H1 (cell line): Measurements from ENCODE around the gene MACROD2. TPM values are rescaled to one million over a fixed set of nuclear protein-coding genes. Genes with fewer than 3 reads are reported as not detected.

ENCODE experiments used
- CTCF ChIA-PET: fragments of 300-600 bp; sonication (Branson Sonifier 250); formaldehyde crosslinking; loops from one replicate; lab custom pipeline; 2021; ENCODE audit not compliant: partially characterized antibody; lab: Charles Lee
- POLR2A ChIA-PET: fragments of 300-600 bp; sonication (Branson Sonifier 250); formaldehyde crosslinking; loops from one replicate; lab custom pipeline; 2021; ENCODE audit warnings: inconsistent platforms; ENCODE audit not compliant: partially characterized antibody; lab: Charles Lee
- DNase-seq, 2 experiments: peaks; one replicate each; pipeline versions ENCODE4 v3.0.0 to v3.0.0-alpha.2; 2010 to 2022; ENCODE audit warnings: low spot score in 2 of 2, low read depth in 1 of 2, mixed read lengths in 1 of 2
- FAIRE-seq: peaks from 2 replicates; lab custom pipeline; 2011; peaks lifted over from hg19 to GRCh38; lab: Jason Lieb, UNC
- H2AFZ ChIP-seq: 2 replicates; pipeline ENCODE4 v1.8.1; 2012; ENCODE audit warnings: low read length, inconsistent platforms
- H2AK5ac ChIP-seq: 2 replicates; pipeline ENCODE4 v1.6.1; 2013; ENCODE audit warnings: low read depth, low read length
- H2BK120ac ChIP-seq: replicated peaks from 2 replicates; pipeline ENCODE3; 2013; ENCODE audit warnings: low read depth, low read length, inconsistent platforms
- H2BK12ac ChIP-seq: 2 replicates; pipeline ENCODE4 v1.6.1; 2013; ENCODE audit warnings: low read depth, low read length
- H2BK15ac ChIP-seq: 2 replicates; pipeline ENCODE4 v1.6.1; 2013; ENCODE audit warnings: low read length
- H2BK20ac ChIP-seq: 2 replicates; pipeline ENCODE4 v1.6.1; 2013; ENCODE audit warnings: low read length
- H2BK5ac ChIP-seq: 2 replicates; pipeline ENCODE4 v1.6.1; 2013; ENCODE audit warnings: low read depth, low read length
- H3K14ac ChIP-seq: 2 replicates; pipeline ENCODE4 v1.6.1; 2013; ENCODE audit warnings: inconsistent platforms; ENCODE audit not compliant: insufficient read length
- H3K18ac ChIP-seq: 2 replicates; pipeline ENCODE4 v1.6.1; 2013; ENCODE audit warnings: low read length; ENCODE audit errors: extremely low read depth
- H3K23ac ChIP-seq: 2 replicates; pipeline ENCODE4 v1.6.1; 2013; ENCODE audit warnings: inconsistent platforms; ENCODE audit not compliant: insufficient read length
- H3K23me2 ChIP-seq: 2 replicates; pipeline ENCODE4 v1.6.1; 2013; ENCODE audit warnings: low read depth, low read length
- H3K27ac ChIP-seq: 2 replicates; pipeline ENCODE4 v1.6.1; 2011; ENCODE audit warnings: low read depth, low read length, inconsistent platforms
- H3K27me3 ChIP-seq, 4 experiments: replicated peaks in 1 of 4; 1 replicate in 1 of 4; 2 replicates in 3 of 4; pipeline versions ENCODE4 v1.6.1 to v1.8.1; 2011 to 2013; ENCODE audit warnings: low read length in 3 of 4, mild to moderate bottlenecking in 3 of 4, inconsistent platforms in 2 of 4, mixed read lengths in 2 of 4, moderate library complexity in 1 of 4; ENCODE audit not compliant: control insufficient read depth in 3 of 4, insufficient read depth in 3 of 4; ENCODE audit errors: extremely low read depth in 1 of 4
- H3K36me3 ChIP-seq, 4 experiments: 2 replicates each; pipeline versions ENCODE4 v1.6.1 to v1.8.1; 2011 to 2013; ENCODE audit warnings: mild to moderate bottlenecking in 4 of 4, low read length in 3 of 4, moderate library complexity in 2 of 4, control low read depth in 1 of 4, inconsistent platforms in 1 of 4; ENCODE audit not compliant: insufficient read depth in 4 of 4, control insufficient read depth in 2 of 4
- H3K4ac ChIP-seq: replicated peaks from 2 replicates; pipeline ENCODE3; 2013; ENCODE audit warnings: low read length, low read depth, mixed read lengths, inconsistent platforms; ENCODE audit not compliant: insufficient read length
- H3K4me1 ChIP-seq, 4 experiments: replicated peaks in 1 of 4; 1 replicate in 1 of 4; 2 replicates in 3 of 4; pipeline versions ENCODE4 v1.6.1 to v1.8.1; 2011 to 2013; ENCODE audit warnings: low read length in 3 of 4, inconsistent platforms in 2 of 4, mixed read lengths in 1 of 4; ENCODE audit not compliant: insufficient read depth in 4 of 4, control insufficient read depth in 3 of 4
- H3K4me2 ChIP-seq, 2 experiments: 2 replicates each; pipeline versions ENCODE4 v1.6.1 to v1.8.1; 2011 to 2013; ENCODE audit warnings: low read depth in 2 of 2, low read length in 2 of 2, control low read depth in 1 of 2, inconsistent platforms in 1 of 2, mild to moderate bottlenecking in 1 of 2; ENCODE audit not compliant: insufficient read depth in 1 of 2
- H3K4me3 ChIP-seq, 4 experiments: fragments of 200-600, 300-600 bp in 1 of 4; sonication (generic), shearing (Covaris generic), sonication (Bioruptor Twin) in 1 of 4; 2 replicates each; pipeline versions ENCODE4 v1.5.1 to v1.8.1; 2011 to 2016; ENCODE audit warnings: low read length in 4 of 4, low read depth in 3 of 4, control low read depth in 2 of 4, inconsistent platforms in 2 of 4, mild to moderate bottlenecking in 2 of 4, mixed read lengths in 1 of 4, moderate library complexity in 1 of 4; ENCODE audit not compliant: insufficient read depth in 2 of 4; ENCODE audit errors: extremely low read depth in 1 of 4
- H3K56ac ChIP-seq: replicated peaks from 2 replicates; pipeline ENCODE3; 2013; ENCODE audit warnings: low read depth, mild to moderate bottlenecking, mixed read lengths, low read length, inconsistent platforms; ENCODE audit not compliant: insufficient read length
- H3K79me1 ChIP-seq: 2 replicates; pipeline ENCODE4 v1.6.1; 2013; ENCODE audit warnings: low read depth, low read length, control low read depth
- H3K79me2 ChIP-seq, 2 experiments: 2 replicates each; pipeline versions ENCODE4 v1.6.1 to v1.8.1; 2012 to 2013; ENCODE audit warnings: low read length in 2 of 2, mild to moderate bottlenecking in 2 of 2, inconsistent platforms in 1 of 2; ENCODE audit not compliant: insufficient read depth in 2 of 2, control insufficient read depth in 1 of 2
- H3K9ac ChIP-seq, 4 experiments: replicated peaks in 1 of 4; 1 replicate in 1 of 4; 2 replicates in 3 of 4; pipeline versions ENCODE4 v1.6.1 to v1.8.1; 2011 to 2013; ENCODE audit warnings: low read depth in 3 of 4, low read length in 3 of 4, control low read depth in 2 of 4, mild to moderate bottlenecking in 2 of 4, moderate library complexity in 2 of 4, inconsistent platforms in 1 of 4; ENCODE audit errors: extremely low read depth in 1 of 4
- H3K9me3 ChIP-seq, 2 experiments: 2 replicates each; pipeline versions ENCODE4 v1.6.1 to v1.8.1; 2012 to 2013; ENCODE audit warnings: mild to moderate bottlenecking in 2 of 2, moderate library complexity in 2 of 2, control low read depth in 1 of 2, inconsistent platforms in 1 of 2, low read depth in 1 of 2, low read length in 1 of 2, mixed read lengths in 1 of 2; ENCODE audit not compliant: insufficient read depth in 2 of 2
- H4K20me1 ChIP-seq, 2 experiments: replicated peaks in 1 of 2; 2 replicates each; pipeline versions ENCODE3 to v1.8.1; 2011 to 2013; ENCODE audit warnings: inconsistent platforms in 2 of 2, low read length in 2 of 2, mild to moderate bottlenecking in 1 of 2; ENCODE audit not compliant: insufficient read depth in 2 of 2, control insufficient read depth in 1 of 2
- H4K5ac ChIP-seq: 2 replicates; pipeline ENCODE4 v1.6.1; 2013; ENCODE audit warnings: low read length, low read depth, mixed read lengths, inconsistent platforms; ENCODE audit not compliant: insufficient read length
- H4K8ac ChIP-seq: 2 replicates; pipeline ENCODE4 v1.8.0; 2013; ENCODE audit warnings: mild to moderate bottlenecking, moderate library complexity, low read length, inconsistent platforms; ENCODE audit not compliant: insufficient read depth; ENCODE audit errors: extremely low read depth
- H4K91ac ChIP-seq: replicated peaks from 2 replicates; pipeline ENCODE3; 2013; ENCODE audit warnings: low read length, mixed read lengths, inconsistent platforms; ENCODE audit not compliant: insufficient read length
- GTF2F1 ChIP-seq: IDR thresholded peaks from 2 replicates; pipeline ENCODE4 v1.6.1; 2012; ENCODE audit warnings: low read depth, low read length, improper control_type of control experiment, borderline replicate concordance
- POU5F1 ChIP-seq: IDR thresholded peaks from 2 replicates; pipeline ENCODE4 v1.6.1; 2011; ENCODE audit warnings: low read depth, mild to moderate bottlenecking, low read length, moderate library complexity
- SIRT6 ChIP-seq: IDR thresholded peaks from one replicate; pipeline ENCODE4 v1.7.1; 2012; ENCODE audit warnings: low read length, inconsistent platforms
- TAF7 ChIP-seq: optimal IDR thresholded peaks from 2 replicates; pipeline ENCODE3; 2011; ENCODE audit warnings: low read depth, mild to moderate bottlenecking, inconsistent platforms, low read length, moderate library complexity, borderline replicate concordance
- WGBS, 2 experiments: shearing (Covaris generic) in 1 of 2; methylation state at CpG; one replicate each; pipeline versions ENCODE4 v1.1.6 to v1.1.7; 2013 to 2015; ENCODE audit warnings: low lambda C conversion rate in 2 of 2, mixed read lengths in 2 of 2, inconsistent platforms in 1 of 2, low coverage in 1 of 2, missing lambda C conversion rate in 1 of 2; ENCODE audit not compliant: insufficient replicate concordance in 2 of 2, insufficient coverage in 1 of 2, insufficient read length in 1 of 2; ENCODE audit errors: extremely low coverage in 1 of 2, missing lambda C conversion rate in 1 of 2; 5-methylcytosine and 5-hydroxymethylcytosine counted together
- polyA plus RNA-seq, 7 experiments: library from polyadenylated mRNA; depleted of rRNA in 3 of 7; stranded (reverse) in 5 of 7; unstranded in 2 of 7; fragments of >200 nt in 5 of 7; fragments of 200-250 nt in 2 of 7; gene quantifications; 1 replicate in 5 of 7; 2 replicates in 1 of 7; 4 replicates in 1 of 7; pipeline versions ENCODE4 v1.2.1 to v1.2.3, GENCODE V29; 2011 to 2013; ENCODE audit warnings: missing spikeins in 2 of 7, mixed read lengths in 2 of 7
- total RNA-seq: library from RNA; stranded (reverse); fragmentation: NEBNext Ultra II Directional; extraction: Animal tissue kit (Norgen Biotek cat#: 25700); gene quantifications from 2 replicates; pipeline ENCODE4 v1.2.1, GENCODE V29; 2021

MACROD2 gene
- total and polyA plus RNA-seq, 2 of the 8 experiments (the other 6 are each of a cell fraction or from before 2014, with no cell fraction given): 0.70 to 3.9 TPM

DNA sequence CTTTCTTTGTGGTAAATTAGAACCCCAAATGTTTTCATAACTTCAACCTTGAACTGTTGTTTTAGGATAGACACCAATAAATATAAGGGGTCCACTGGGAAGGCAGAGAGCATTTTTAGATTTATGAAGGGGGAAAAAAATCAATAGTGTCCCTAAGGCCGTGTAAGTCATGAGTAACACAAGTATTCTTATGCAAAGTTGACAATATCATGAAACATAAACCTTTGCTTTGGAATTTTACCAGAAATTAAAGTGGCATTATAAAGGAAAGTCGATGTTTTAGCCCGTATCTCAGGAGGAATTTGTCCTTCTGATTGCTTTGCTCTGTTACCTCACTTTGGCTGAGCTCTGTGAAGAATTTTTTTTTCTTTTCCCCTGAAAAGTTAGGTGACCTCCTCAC, 737.0 kb downstream of the MACROD2 start:
- H3K79me1 ChIP-seq: no peaks in the 10 kb centered on the region
- H3K18ac ChIP-seq: no peak overlapping the region
- no peak overlapping the region for H2BK15ac ChIP-seq
- H3K23ac ChIP-seq: no peak overlapping the region
- H2BK120ac ChIP-seq: no peak overlapping the region
- FAIRE-seq (no peak), DNase-seq (no peak)
- H4K8ac ChIP-seq: no peak overlapping the region
- no peak overlapping the region for H3K4me2 ChIP-seq
- WGBS, 2 experiments: 96% methylated on average over 3 of the region's 3 CpGs; no CpG with 5 or more reads in 1 of the 2 experiments
- no peaks in the 10 kb centered on the region for H3K79me2 ChIP-seq
- no peak overlapping the region for H3K56ac ChIP-seq
- H2BK20ac ChIP-seq: no peak overlapping the region
- no peak overlapping the region for H2BK12ac ChIP-seq
- no peaks in the 10 kb centered on the region; a peak in 1 of 4 replicates for H3K9me3 ChIP-seq
- H2AK5ac ChIP-seq: no peak overlapping the region
- no peak overlapping the region for H4K5ac ChIP-seq
- no peak overlapping the region for H3K4ac ChIP-seq
- H3K4me3 ChIP-seq: no peak overlapping the region
- no peak overlapping the region for H3K9ac ChIP-seq
- no peak overlapping the region for H3K27ac ChIP-seq
- H3K23me2 ChIP-seq: no peaks in the 10 kb centered on the region
- H2BK5ac ChIP-seq: no peak overlapping the region
- no peak overlapping the region for H4K91ac ChIP-seq
- no peaks in the 10 kb centered on the region for H3K4me1 ChIP-seq
- no peaks in the 10 kb centered on the region for H3K27me3 ChIP-seq
- H3K36me3 ChIP-seq: no peaks in the 10 kb centered on the region
- H4K20me1 ChIP-seq: no peaks in the 10 kb centered on the region
- POLR2A ChIA-PET: no interaction called here
- CTCF ChIA-PET: interaction anchor here (1.0 kb wide), 1 partner anchor 11 kb away, joined by 3 read pairs; no protein-coding TSS in a partner anchor
- H3K14ac ChIP-seq: no peak overlapping the region
- no peak overlapping the region for H2AFZ ChIP-seq
- no peak for TF ChIP-seq POU5F1
- TF ChIP-seq TAF7: no peak
- TF ChIP-seq SIRT6: no peak
- TF ChIP-seq GTF2F1: no peak
